Stimulated activated CD4-positive, alpha-beta T cell treated with anti-CD3 and anti-CD28 coated beads, Interleukin-15, amount 100 ng/mL, for 48 hours (primary cell): Measurements from ENCODE around the gene KLHL30.
"Not testable (repeated sequence)": the region's sequence is repeated elsewhere in the genome, so short reads cannot be mapped to it uniquely, and the experiment has no call there.

Source experiments
- DNase-seq, 2 donors: peaks; one replicate each; pipeline ENCODE4 v3.0.0-alpha.2; 2020; ENCODE audit warnings: low read depth in 2 of 2

Gene KLHL30

DNA sequence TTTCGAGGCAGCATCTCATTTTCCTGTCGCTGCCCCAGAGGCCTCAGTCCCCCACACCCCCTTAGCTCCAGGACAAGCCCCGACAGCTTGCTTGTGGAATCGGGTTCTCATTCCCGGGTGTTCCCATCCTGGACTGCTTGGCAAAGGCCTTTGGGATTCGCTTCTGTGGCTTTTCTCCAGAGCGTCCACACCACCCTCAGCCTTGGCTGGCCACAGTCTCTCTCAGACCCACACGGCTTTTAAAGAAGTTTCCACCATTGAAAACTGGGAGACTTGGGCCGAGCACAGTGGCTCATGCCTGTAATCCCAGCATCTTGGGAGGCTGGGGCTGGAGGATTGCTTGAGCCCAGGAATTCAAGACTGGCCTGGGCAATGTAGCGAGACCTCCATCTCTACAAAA is 35.6 kb upstream of the KLHL30 start:
- no peak for DNase-seq

- no peak for DNase-seq
Measured at GRCh38 chr2:238103465-238104225, 34.8 kb upstream of the KLHL30 start.

DNA sequence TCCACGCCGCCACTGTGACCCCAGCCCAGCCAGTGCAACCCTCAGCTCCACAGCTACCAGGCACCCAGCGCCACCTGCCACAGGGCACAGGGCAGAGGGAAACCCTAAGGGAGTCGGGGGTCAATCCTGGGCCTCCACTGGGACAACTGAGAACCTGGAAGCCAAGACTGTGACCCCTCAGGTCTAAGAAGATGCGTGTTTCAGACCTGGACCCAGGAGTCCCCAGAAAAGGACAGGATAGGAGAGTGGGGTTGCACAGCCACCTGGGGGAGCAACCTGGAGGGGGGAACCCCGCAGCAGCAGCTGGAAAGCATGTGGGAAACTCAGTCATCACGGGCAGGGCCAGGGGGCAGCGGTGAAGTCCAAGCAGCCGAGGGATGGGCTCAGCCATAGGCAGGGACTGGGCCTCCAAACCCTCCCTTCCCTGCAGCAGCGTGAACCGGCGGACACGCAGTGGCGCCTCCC is 34.2 kb upstream of the KLHL30 start:
- DNase-seq = no peak

DNA sequence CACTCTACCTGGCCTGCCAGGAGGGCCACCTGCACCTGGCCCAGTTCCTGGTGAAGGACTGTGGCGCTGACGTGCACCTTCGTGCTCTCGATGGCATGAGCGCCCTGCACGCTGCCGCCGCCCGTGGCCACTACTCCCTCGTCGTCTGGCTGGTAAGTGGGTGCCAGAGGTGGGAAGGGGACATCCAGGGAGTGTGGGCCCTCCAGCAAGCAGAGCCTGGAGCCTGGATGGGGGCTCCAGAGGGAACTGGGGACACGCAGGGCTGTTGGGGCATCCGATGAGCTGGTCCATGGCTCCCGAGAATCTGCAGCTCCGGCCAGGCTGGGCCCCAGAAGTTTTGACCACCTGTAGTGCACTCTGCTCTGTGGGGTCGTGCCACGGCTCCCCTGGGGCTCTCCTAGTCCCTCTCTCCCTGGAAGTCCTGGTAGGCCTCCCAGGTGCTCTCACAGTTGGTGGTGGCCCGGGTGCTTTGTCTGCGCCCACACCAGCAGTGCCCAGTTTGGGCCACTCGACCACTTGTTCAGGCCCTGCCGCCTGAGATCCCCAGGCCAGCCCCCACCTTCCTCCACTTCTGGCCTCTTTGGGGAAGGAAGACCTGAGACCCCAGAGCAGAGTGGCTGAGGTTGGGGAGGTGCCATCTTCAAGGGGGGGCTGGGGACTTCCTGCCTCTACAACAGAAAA is 33.6 kb upstream of the KLHL30 start:
- DNase-seq = no peak

DNA sequence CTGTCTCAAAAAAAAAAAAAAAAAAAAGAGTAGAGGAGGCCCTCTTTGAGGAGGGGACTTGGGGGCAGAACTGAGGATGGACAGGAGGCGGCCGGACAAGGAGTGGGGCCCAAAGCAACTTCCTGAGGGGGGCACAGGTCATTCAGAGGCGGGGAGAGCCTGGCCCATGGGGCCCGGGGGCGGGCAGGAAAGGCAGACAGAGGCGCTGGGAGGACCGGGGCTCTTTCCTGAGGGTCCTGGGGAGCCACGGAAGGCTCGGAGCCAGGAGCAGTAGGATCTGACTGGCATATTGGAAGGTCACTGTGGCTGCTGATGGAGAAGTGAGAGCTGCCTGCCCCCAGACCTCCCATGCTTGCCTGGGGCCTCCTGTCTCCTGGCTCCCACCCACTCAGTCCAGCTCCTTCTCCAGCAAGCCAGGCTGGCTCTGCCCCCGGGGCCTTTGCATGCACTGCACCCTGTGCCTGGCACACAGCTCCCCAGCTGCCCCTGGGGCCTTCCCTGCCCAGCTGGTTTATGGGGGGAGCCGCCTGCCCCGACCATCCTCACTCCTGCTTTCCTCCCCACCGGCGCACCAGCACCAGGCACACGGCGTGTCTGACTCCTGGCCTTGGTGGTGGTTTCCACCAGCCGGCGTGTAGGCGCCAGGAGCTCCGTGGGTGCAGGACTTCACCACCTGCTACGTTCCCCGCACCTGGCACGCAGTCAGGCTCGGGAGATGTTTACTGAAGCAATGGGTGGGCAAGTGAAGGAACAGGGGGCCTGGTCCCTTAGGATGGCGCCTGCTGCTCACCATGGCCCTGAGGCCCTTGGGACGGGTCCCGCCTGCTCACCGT is 32.7 kb upstream of the KLHL30 start:
- no peak for DNase-seq

DNA sequence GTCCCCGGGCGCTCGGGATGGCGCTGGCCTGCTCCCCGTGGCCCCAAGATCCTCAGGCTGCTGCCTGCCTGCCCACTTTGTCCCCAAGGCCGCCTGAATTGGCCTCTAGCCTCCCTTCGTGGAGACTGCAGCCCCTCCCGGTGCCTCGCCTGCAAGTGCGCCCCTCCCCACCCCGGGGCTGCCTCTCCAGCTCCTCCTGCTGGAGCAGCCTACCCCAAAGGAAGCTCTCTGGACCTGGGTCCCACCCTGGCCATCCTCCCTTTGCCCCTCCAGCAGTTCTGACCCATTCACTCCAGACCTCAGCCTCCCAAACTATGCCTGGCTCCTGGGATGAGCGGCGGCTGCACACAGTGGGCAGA is 32.1 kb upstream of the KLHL30 start:
- no peak for DNase-seq

DNA sequence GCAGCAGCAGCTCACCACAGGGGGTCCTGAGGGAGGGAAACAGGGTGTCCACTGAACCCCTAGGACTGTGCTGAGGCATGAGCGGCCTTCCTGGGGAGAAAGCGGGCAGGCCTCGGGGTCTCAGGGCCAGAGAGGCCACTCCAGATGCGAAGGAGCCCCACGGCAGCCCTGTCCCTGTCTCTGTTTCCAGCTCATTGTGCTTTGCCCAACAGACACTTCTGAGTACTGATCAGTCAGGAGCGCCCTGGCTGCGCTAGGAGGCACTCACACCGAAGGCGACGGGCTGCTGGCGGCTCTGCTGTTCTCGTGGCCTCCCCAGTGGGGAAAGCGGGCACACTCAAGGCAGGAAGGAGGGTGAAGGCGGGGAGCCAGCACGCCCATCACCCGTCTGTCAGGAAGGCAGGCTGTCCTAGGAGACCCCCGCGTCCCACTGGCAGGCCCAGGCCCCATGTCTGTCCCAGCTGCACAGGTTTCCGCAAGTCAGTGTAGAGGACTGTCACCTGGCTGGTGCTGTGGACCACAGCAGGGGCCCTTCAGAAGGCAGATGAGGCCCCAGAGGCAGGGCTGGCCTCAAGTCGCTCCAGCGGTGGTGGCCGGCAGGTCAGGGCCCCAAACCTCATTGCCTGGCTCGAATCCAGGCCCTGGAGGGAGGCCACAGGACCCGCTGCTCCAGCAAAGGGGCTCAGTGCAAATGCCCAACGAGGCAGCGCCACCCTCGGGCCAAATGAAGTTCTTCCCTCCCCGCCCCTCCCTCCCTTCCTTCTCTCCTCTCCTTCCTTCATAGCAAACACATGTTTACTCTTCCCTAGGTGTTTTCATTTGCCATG is 31.6 kb upstream of the KLHL30 start:
- DNase-seq = no peak

DNA sequence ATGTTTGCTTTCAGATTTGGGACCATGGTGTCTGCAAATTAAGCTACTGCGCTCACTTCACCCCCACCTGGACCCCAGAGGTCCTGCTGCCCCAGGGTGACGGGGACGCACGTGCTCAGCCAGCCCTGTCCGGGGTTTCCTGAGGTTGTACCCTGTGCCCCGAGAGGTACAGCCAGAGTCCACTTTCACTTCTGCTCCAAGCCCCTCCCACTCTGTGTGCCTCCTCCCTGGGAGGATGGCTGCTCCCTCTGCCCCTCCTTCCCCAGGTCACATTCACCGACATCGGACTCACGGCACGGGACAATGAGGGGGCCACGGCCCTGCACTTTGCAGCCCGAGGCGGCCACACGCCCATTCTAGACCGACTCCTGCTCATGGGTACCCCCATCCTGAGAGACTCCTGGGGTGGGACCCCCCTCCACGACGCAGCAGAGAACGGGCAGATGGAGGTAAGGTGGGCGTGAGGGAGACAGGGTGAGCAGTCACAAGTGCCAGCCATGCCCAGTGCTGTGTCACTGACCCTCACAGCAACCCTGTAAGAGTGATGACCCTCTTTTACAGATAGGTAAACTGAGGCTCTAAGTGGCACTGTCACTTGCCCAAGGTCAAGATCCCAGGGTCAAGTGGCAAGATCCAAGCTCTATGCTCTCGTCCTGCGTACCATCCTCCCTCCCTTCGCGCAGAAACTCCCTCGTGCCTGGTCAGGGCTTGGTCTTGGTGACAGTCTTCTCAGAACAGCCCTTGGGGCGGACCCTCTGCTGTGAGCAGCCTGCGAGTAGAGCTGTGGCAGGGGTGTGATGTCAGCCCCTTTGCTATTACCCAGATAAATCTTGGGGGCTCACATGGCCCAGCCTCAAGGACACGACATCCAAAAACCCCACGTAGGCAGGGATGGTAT is 30.7 kb upstream of the KLHL30 start:
- no peak for DNase-seq

GRCh38 chr2:238108423-238109183 is 29.9 kb upstream of the KLHL30 start:
- DNase-seq = no peak

DNA sequence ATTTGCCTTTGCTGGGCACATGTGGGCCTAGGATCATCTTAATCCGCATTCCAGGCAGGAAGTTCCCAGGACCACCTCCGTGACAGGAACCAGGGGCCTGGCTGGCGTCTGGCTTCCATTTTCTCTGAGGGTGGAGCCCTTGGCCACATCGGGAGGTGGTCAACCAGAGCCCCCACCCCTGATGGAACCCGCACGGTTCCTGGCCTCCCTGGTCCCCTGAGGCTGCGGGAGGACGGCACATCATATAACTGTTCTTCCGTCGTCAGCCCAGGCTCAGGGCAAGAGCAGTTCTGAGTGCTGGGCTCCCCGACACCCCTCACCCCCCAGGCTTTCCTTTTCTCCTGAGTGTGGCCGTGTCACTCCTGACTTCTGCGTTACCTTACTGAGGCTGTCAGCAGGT is 24.9 kb upstream of the KLHL30 start:
- no peak for DNase-seq

- DNase-seq = no peak
Measured at GRCh38 chr2:238114331-238114841, 24.1 kb upstream of the KLHL30 start.

GRCh38 chr2:238114851-238115660 is 23.4 kb upstream of the KLHL30 start:
- no peak for DNase-seq

GRCh38 chr2:238115709-238116108 is 22.8 kb upstream of the KLHL30 start:
- DNase-seq = not testable (repeated sequence)

DNA sequence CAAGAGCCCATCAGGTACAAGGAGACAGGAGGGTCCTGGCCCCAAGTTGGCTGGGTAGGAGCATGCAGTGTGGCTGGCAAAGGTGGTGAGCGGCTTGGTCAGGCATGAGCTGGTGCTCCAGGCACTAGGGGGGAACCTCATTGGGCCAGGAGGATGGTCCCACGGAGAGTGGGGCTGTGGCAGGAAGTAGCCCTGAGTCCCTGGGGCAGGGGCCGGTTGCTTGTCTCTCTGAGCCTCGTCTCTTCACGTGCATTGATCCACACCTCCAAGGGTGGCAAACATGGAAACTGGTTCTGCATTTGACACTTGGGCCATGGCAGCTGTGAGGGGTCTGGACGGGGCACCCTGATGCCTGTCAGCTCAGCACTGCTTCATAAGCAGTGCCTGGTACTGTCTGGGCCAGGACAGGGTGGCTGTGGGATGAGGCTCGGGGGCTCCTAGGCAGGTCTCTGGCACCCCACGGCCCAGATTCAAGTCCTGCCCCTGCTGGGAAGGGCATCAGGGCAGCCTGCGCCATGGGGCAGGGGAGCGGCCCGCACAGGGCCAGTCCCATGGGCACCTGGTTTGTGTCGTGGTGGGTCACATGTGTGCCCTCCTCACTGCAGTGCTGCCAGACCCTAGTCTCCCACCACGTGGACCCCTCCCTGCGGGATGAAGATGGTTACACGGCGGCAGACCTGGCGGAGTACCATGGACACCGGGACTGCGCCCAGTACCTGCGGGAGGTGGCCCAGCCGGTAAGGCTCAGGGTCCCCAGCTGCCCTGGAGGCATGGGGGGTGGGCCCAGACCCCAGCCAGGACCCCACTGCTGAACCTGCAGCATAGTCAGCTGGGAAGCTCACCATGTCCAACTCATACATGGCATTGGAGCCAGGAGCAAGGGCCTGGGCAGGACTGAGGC is 21.9 kb upstream of the KLHL30 start:
- no peak for DNase-seq

DNA sequence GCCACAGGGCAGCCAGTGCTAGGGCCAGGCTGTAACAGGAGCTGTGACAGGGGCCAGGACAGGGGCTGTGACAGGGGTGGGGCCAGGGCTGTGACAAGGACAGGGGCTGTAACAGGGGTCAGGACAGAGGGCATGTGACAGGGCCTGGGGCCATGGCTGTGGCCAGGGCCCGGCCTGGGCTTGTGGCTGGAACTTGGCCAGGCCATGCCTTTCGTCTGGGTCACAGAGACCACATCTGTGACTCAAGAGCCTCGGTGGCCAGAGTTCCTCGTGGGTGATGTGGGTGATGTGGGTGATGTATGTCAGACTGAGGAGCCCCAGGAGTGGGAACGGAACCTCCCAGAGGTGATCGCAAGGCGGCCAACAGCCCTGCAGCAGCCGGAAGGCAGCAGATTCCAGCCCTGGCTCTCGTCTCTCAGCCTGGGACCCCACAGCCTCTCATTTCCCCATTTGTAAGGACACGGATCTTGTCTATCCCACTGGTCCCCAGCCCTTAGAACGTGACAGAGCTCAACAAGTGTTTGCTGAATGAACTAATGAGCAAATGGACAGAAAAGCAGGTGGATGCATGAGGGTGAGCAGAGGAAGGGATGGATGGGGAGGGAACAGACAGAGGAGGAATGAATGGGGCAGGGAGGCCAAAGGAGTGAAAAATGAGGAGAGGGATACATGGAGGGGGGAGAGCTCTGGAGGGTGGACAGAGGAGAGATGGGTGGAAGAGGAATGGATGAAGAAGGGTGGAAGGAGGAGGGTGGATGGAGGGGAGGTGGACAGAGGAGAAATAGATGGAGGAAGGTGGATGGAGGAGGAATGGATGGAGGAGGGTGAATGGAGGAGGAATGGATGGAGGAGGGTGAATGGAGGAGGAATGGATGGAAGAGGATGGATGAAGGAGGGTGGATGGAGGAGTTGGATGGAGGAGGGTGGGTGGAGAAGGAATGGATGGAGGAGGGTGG is 21.0 kb upstream of the KLHL30 start:
- no peak for DNase-seq

DNA sequence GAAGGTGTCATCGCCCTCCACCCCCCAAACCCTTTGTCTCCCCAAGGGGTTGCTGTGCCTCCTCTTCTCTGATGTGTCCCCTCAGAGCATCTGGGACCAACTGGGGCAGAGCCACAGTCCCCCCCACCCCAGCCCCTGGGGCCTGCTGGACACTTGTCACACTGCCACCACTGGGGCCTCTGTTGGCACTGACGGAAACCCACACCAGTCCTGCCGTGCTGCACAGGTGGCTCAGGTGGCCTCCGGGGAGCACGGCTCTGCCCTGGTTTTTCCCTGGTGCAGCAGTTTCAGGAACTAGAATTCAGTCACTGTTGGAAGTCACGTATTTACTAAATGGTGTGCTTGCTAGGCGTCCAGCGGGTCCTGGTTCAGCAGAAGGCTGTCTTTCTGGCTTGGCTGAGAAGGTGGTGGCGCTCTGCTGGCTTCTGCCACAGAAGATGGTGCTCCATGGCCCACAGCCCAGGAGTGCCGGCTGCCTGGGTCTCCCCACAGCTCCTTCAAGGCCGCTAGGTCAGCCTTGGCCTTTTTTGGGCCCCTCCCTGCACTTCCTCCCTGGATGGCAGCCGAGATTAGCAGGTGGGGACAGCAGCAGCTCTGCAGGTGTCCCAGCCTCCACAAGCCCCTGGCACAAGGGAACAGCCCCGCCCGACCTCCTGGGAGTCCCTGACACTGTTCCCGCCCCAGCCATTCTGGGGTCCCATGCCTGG is 18.6 kb upstream of the KLHL30 start:
- no peak for DNase-seq
